ENCODE data around the gene CTSD. TPM values are rescaled to one million over a fixed set of nuclear protein-coding genes. Genes with fewer than 3 reads are reported as not detected.
A peak's percentile ranks its signal among the peaks of the same experiment; 100 is the strongest.

Gene CTSD
- total RNA-seq, 5 donors from 2014 or later (not counting 1 experiment from before 2014, with no cell fraction given): 91.9 to 187 (median 163) TPM

DNA sequence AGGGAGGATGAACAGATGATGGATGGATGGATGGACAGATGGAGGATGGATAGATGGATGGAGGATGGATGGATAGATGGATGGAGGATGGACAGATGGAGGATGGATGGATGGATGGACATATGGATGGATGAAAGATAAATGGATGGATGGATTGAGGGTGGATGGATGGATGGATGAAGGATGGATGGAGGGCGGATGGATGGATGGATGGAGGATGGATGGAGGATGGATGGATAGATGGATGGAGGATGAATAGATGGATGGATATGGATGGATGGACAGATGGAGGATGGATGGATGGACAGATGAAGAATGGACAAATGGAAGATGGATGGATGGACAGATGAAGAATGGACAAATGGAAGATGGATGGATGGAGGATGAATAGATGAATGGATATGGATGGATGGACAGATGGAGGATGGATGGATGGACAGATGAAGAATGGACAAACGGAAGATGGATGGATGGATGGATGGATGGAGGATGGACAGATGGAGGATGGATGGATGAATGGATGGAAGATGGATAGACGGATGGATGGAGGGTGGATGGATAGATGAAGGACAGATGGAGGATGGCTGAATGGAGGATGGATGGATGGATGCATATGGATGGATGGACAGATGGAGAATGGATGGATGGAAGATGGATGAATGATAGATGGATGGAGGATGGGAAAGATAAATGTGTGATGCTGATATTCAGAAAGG lies 20.7 kb downstream of the CTSD start:
- peaks cover 5 to 11% of the 10 kb centered on the region in 2 experiments for H3K27me3 ChIP-seq (replicated peaks in 1 of 2; ENCODE audit: control insufficient read depth in 2 of 2, extremely low read depth in 1 of 2, insufficient read depth in 2 of 2, low read length in 1 of 2)
- ChIA-PET CTCF (interaction anchor here in 1 of 2 donors (1.0 kb wide), 1 partner anchor 33 kb away, joined by 4 read pairs; no protein-coding TSS in a partner anchor), POLR2A (no interaction called here)
- Mint-ChIP-seq H3K4me1 (peaks cover 0 to 4% (median 0%) of the 10 kb centered on the region in 3 donors), H3K4me3 (no peak overlapping the region), H3K27ac (no peak overlapping the region), H3K36me3 (no peaks in the 10 kb centered on the region), H3K27me3 (no peaks in the 10 kb centered on the region), H3K9me3 (no peaks in the 10 kb centered on the region)
- H3K4me1 ChIP-seq (ENCODE audit: control insufficient read depth in 1 of 2, extremely low read depth in 1 of 2, insufficient read depth in 2 of 2, low read length in 2 of 2): no peaks in the 10 kb centered on the region
- DNase-seq (no peak), ATAC-seq (replicated peaks in 1 of 4) (no peak)
- H3K4me3 ChIP-seq (ENCODE audit: control insufficient read depth in 1 of 2, extremely low read depth in 1 of 2, low read length in 1 of 2): no peak overlapping the region
- 88% methylated on average over 3 of the region's 3 CpGs for WGBS (ENCODE audit: insufficient coverage)
- H3K36me3 ChIP-seq (ENCODE audit: control insufficient read depth in 2 of 2, extremely low read depth in 1 of 2, insufficient read depth in 1 of 2, low read length in 1 of 2): peaks cover 0 to 4% of the 10 kb centered on the region in 2 donors
- H3K9me3 ChIP-seq: no peaks in the 10 kb centered on the region
- H3K27ac ChIP-seq (ENCODE audit: low read length): no peak overlapping the region

DNA sequence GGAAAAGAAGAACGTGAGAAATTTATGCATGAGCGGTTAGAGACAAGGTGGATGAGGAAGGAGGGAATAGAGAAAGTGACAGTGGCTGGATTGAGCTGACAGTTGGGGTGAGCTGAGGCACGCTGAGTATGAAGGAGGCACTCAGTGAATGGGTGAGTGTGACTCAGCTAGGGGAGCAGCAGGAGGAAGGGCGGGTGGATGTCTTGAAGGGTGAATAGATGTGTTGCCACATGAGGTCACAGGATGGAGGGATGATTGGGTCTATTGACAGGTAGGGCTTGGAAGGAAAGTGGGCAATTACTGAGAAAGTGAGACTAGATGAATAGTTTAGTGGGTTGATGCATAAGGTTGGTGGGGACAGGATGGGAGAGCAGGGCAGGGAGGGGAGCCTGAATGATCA lies 21.4 kb downstream of the CTSD start:
- CTCF ChIA-PET: interaction anchor here in 1 of 2 donors (1.0 kb wide), 1 partner anchor 32 kb away, joined by 4 read pairs; no protein-coding TSS in a partner anchor
- no peaks in the 10 kb centered on the region for H3K9me3 ChIP-seq
- no peaks in the 10 kb centered on the region for H3K4me1 ChIP-seq (ENCODE audit: control insufficient read depth in 1 of 2, extremely low read depth in 1 of 2, insufficient read depth in 2 of 2, low read length in 2 of 2)
- WGBS (ENCODE audit: insufficient coverage): 69% methylated on average over 4 of the region's 4 CpGs
- Mint-ChIP-seq H3K27me3 (no peaks in the 10 kb centered on the region), H3K9me3 (peaks cover 0 to 2% (median 1%) of the 10 kb centered on the region in 3 donors), H3K4me3 (no peak overlapping the region), H3K36me3 (no peaks in the 10 kb centered on the region), H3K27ac (no peak overlapping the region), H3K4me1 (peaks cover 0 to 4% (median 0%) of the 10 kb centered on the region in 3 donors)
- peaks cover 0 to 4% of the 10 kb centered on the region in 2 donors for H3K36me3 ChIP-seq (ENCODE audit: control insufficient read depth in 2 of 2, extremely low read depth in 1 of 2, insufficient read depth in 1 of 2, low read length in 1 of 2)
- H3K27ac ChIP-seq (ENCODE audit: low read length): no peak overlapping the region
- H3K27me3 ChIP-seq (replicated peaks in 1 of 2; ENCODE audit: control insufficient read depth in 2 of 2, extremely low read depth in 1 of 2, insufficient read depth in 2 of 2, low read length in 1 of 2): peaks cover 5 to 11% of the 10 kb centered on the region in 2 experiments
- no peak overlapping the region for H3K4me3 ChIP-seq (ENCODE audit: control insufficient read depth in 1 of 2, extremely low read depth in 1 of 2, low read length in 1 of 2)
- POLR2A ChIA-PET: no interaction called here
- ATAC-seq (replicated peaks in 1 of 4) (no peak), DNase-seq (peak in 1 of 35 experiments; percentile 7)

DNA sequence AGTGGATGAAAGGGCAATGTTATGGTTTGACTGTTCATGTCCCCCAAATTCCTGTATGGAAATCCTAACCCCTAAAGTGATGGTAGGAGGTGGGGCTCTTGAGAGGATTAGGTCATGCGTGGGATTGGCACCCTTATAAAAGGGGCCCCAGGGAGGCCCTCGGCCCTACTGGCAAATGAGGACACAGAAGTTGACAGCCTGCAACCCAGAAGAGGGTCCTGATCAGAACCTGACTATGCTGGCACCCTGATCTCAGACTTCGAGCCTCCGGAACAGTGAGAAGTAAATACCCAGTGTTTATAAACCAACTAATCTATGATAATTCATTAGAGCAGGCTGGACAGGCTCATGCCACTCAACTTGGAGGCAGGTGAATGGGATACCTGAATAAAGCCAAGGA lies 22.0 kb downstream of the CTSD start:
- 83% methylated on average over 2 of the region's 4 CpGs for WGBS (ENCODE audit: insufficient coverage)
- peaks cover 0 to 4% (median 0%) of the 10 kb centered on the region in 3 donors for H3K4me1 Mint-ChIP-seq
- DNase-seq (no peak), ATAC-seq (replicated peaks in 1 of 4) (no peak)
- Histone ChIP-seq H3K4me3 (ENCODE audit: control insufficient read depth in 1 of 2, extremely low read depth in 1 of 2, low read length in 1 of 2) (no peak overlapping the region), H3K4me1 (ENCODE audit: control insufficient read depth in 1 of 2, extremely low read depth in 1 of 2, insufficient read depth in 2 of 2, low read length in 2 of 2) (no peaks in the 10 kb centered on the region), H3K27ac (ENCODE audit: low read length) (no peak overlapping the region), H3K36me3 (ENCODE audit: control insufficient read depth in 2 of 2, extremely low read depth in 1 of 2, insufficient read depth in 1 of 2, low read length in 1 of 2) (peaks cover 0 to 4% of the 10 kb centered on the region in 2 donors), H3K27me3 (replicated peaks in 1 of 2; ENCODE audit: control insufficient read depth in 2 of 2, extremely low read depth in 1 of 2, insufficient read depth in 2 of 2, low read length in 1 of 2) (peaks cover 7 to 11% of the 10 kb centered on the region in 2 experiments), H3K9me3 (no peaks in the 10 kb centered on the region)
- CTCF ChIA-PET: interaction anchor here in 1 of 2 donors (1.0 kb wide), 1 partner anchor 32 kb away, joined by 4 read pairs; no protein-coding TSS in a partner anchor
- no peak overlapping the region for H3K27ac Mint-ChIP-seq
- peaks cover 2 to 6% (median 6%) of the 10 kb centered on the region in 3 donors for H3K9me3 Mint-ChIP-seq
- H3K27me3 Mint-ChIP-seq: no peaks in the 10 kb centered on the region
- no peak overlapping the region for H3K4me3 Mint-ChIP-seq
- POLR2A ChIA-PET: no interaction called here
- no peaks in the 10 kb centered on the region for H3K36me3 Mint-ChIP-seq

DNA sequence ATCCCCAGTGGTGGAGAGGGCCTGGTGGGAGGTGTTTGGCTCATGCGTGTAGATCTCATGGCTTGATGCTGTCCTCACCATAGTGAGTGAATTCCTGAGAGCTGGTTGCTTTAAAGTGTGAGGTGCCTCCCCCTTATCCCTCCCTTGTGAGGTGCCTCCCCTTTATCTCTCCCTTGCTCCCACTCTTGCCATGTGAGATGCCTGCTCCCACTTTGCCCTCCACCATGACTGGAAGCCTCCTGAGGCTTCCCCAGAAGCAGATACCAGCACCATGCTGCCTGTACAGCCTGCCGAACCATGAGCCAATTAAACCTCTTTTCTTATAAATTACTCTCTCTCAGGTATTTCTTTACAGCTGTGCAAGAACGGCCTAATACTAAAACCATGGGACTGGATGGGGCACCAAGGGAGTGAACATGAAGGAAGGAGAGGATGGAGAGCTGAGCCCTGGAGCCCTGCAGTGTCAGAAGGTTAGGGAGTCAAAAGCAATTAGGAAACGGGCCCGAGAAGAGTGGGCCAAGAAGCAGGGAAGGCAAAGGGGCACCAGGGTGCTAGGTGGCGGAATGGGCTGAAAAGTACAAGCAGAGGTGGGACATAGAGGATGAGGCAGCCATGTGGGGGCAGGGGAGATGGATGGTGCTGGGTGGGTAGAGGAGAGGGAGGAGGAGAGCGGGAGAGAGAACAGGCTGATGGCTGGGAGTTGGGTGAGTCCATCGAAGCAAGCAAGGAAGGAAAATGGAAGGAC lies 22.8 kb downstream of the CTSD start:
- Histone ChIP-seq H3K27ac (ENCODE audit: low read length) (no peak overlapping the region), H3K27me3 (replicated peaks in 1 of 2; ENCODE audit: control insufficient read depth in 2 of 2, extremely low read depth in 1 of 2, insufficient read depth in 2 of 2, low read length in 1 of 2) (peaks cover 7 to 14% of the 10 kb centered on the region in 2 experiments), H3K36me3 (ENCODE audit: control insufficient read depth in 2 of 2, extremely low read depth in 1 of 2, insufficient read depth in 1 of 2, low read length in 1 of 2) (peaks cover 0 to 4% of the 10 kb centered on the region in 2 donors), H3K4me1 (ENCODE audit: control insufficient read depth in 1 of 2, extremely low read depth in 1 of 2, insufficient read depth in 2 of 2, low read length in 2 of 2) (no peaks in the 10 kb centered on the region), H3K4me3 (ENCODE audit: control insufficient read depth in 1 of 2, extremely low read depth in 1 of 2, low read length in 1 of 2) (no peak overlapping the region), H3K9me3 (no peaks in the 10 kb centered on the region)
- no peaks in the 10 kb centered on the region for H3K4me1 Mint-ChIP-seq
- CTCF ChIA-PET: no interaction called here
- POLR2A ChIA-PET: no interaction called here
- 90% methylated on average over 6 of the region's 8 CpGs for WGBS (ENCODE audit: insufficient coverage)
- H3K36me3 Mint-ChIP-seq: no peaks in the 10 kb centered on the region
- ATAC-seq (replicated peaks in 1 of 4): no peak
- peaks cover 10 to 14% (median 13%) of the 10 kb centered on the region in 3 donors for H3K9me3 Mint-ChIP-seq
- H3K27ac Mint-ChIP-seq: no peak overlapping the region
- H3K27me3 Mint-ChIP-seq: peaks cover 3 to 6% of the 10 kb centered on the region in 2 donors
- no peak for DNase-seq
- no peak overlapping the region for H3K4me3 Mint-ChIP-seq

DNA sequence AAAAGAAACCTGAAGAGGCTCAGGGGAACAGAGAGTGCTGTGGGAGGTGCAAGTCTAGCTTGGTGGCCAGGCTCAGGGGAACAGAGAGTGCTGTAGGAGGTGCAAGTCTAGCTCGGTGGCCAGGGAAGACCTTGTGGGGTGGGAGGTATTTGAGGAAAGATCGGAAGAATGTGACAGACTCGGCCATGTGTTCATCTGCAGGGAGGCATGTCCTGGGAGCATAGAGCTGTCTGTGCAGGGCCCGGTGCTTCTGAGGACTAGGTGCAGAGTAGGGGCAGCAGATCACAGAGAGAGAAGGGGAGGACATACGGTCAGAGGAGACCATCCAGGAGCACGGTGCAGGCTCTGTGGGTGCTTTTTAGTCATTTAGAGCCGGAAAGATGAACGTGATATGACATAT lies 24.2 kb downstream of the CTSD start:
- H3K4me1 Mint-ChIP-seq: peaks cover 0 to under 1% (median 0%) of the 10 kb centered on the region in 3 donors
- ChIA-PET CTCF (no interaction called here), POLR2A (no interaction called here)
- Histone ChIP-seq H3K27ac (ENCODE audit: low read length) (no peak overlapping the region), H3K27me3 (replicated peaks in 1 of 2; ENCODE audit: control insufficient read depth in 2 of 2, extremely low read depth in 1 of 2, insufficient read depth in 2 of 2, low read length in 1 of 2) (peaks cover 7 to 22% of the 10 kb centered on the region in 2 experiments), H3K9me3 (no peaks in the 10 kb centered on the region), H3K36me3 (ENCODE audit: control insufficient read depth in 2 of 2, extremely low read depth in 1 of 2, insufficient read depth in 1 of 2, low read length in 1 of 2) (no peaks in the 10 kb centered on the region), H3K4me3 (ENCODE audit: control insufficient read depth in 1 of 2, extremely low read depth in 1 of 2, low read length in 1 of 2) (no peak overlapping the region), H3K4me1 (ENCODE audit: control insufficient read depth in 1 of 2, extremely low read depth in 1 of 2, insufficient read depth in 2 of 2, low read length in 2 of 2) (peaks cover 0 to 2% of the 10 kb centered on the region in 2 experiments)
- H3K27ac Mint-ChIP-seq: no peak overlapping the region
- H3K4me3 Mint-ChIP-seq: no peak overlapping the region
- 85% methylated on average over 8 of the region's 8 CpGs for WGBS (ENCODE audit: insufficient coverage)
- peaks cover 8 to 10% of the 10 kb centered on the region in 2 donors for H3K27me3 Mint-ChIP-seq
- no peak for ATAC-seq (replicated peaks in 1 of 4)
- DNase-seq: no peak
- H3K9me3 Mint-ChIP-seq: peaks cover 16 to 20% (median 17%) of the 10 kb centered on the region in 3 donors
- H3K36me3 Mint-ChIP-seq: no peaks in the 10 kb centered on the region

DNA sequence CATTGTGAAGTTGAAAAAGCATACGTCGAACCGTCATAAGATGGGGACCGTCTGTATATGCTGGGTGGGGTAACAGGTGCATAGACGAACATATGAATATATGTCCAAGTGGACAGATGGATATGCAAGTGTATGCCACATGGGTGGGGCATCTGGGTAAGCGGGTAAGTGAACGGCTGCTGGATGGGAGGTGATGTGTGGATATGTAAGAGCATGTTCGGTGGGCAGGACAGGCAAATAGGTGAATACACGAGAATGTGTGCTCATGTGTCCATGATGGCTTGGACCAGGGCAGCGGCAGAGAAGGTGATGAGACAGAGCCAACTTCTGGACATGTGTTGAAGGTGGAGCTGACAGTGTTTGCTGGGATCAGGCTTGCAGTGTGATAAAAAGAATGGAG lies 25.3 kb downstream of the CTSD start:
- 93% methylated on average over 10 of the region's 10 CpGs for WGBS (ENCODE audit: insufficient coverage)
- Mint-ChIP-seq H3K4me1 (peaks cover 11 to 13% (median 12%) of the 10 kb centered on the region in 3 donors), H3K36me3 (no peaks in the 10 kb centered on the region), H3K27ac (no peak overlapping the region), H3K27me3 (peaks cover 15 to 17% of the 10 kb centered on the region in 2 donors), H3K9me3 (peaks cover 16 to 20% (median 17%) of the 10 kb centered on the region in 3 donors), H3K4me3 (no peak overlapping the region)
- H3K27me3 ChIP-seq (replicated peaks in 1 of 2; ENCODE audit: control insufficient read depth in 2 of 2, extremely low read depth in 1 of 2, insufficient read depth in 2 of 2, low read length in 1 of 2): peaks cover 7 to 33% of the 10 kb centered on the region in 2 experiments
- no peak overlapping the region for H3K4me3 ChIP-seq (ENCODE audit: control insufficient read depth in 1 of 2, extremely low read depth in 1 of 2, low read length in 1 of 2)
- peaks cover 2 to 14% of the 10 kb centered on the region in 2 experiments for H3K4me1 ChIP-seq (ENCODE audit: control insufficient read depth in 1 of 2, extremely low read depth in 1 of 2, insufficient read depth in 2 of 2, low read length in 2 of 2)
- ATAC-seq (replicated peaks in 1 of 4) (no peak), DNase-seq (no peak)
- H3K36me3 ChIP-seq (ENCODE audit: control insufficient read depth in 2 of 2, extremely low read depth in 1 of 2, insufficient read depth in 1 of 2, low read length in 1 of 2): no peaks in the 10 kb centered on the region
- CTCF ChIA-PET: no interaction called here
- no peak overlapping the region for H3K27ac ChIP-seq (ENCODE audit: low read length)
- no peaks in the 10 kb centered on the region for H3K9me3 ChIP-seq
- POLR2A ChIA-PET: no interaction called here
